GM23248 (cell line): Measurements from ENCODE around the gene C22orf39. TPM values are rescaled to one million over a fixed set of nuclear protein-coding genes. Genes with fewer than 3 reads are reported as not detected.
A peak's percentile ranks its signal among the peaks of the same experiment; 100 is the strongest.

Source experiments
- DNase-seq: peaks from one replicate; pipeline ENCODE4 v3.0.0-alpha.2; 2015
- H2AFZ ChIP-seq: fragments of 200-600 bp; sonication (generic); 2 replicates; pipeline ENCODE4 v1.6.1; 2016; ENCODE audit warnings: antibody characterized with exemption
- H3F3A ChIP-seq: fragments of 200-600 bp; sonication (generic); 2 replicates; pipeline ENCODE4 v1.6.1; 2016; ENCODE audit warnings: mild to moderate bottlenecking, antibody characterized with exemption, mixed run types; ENCODE audit not compliant: insufficient read depth
- H3K27ac ChIP-seq: fragments of 200-600 bp; sonication (generic); 2 replicates; pipeline ENCODE4 v1.5.1; 2016; ENCODE audit warnings: mild to moderate bottlenecking
- H3K27me3 ChIP-seq: fragments of 200-600 bp; sonication (generic); replicated peaks from 2 replicates; pipeline ENCODE4 v1.6.1; 2016; ENCODE audit warnings: mild to moderate bottlenecking; ENCODE audit not compliant: insufficient read depth
- H3K36me3 ChIP-seq: fragments of 200-600 bp; sonication (generic); 2 replicates; pipeline ENCODE4 v1.6.1; 2016; ENCODE audit warnings: low read depth, mild to moderate bottlenecking
- H3K4me1 ChIP-seq: fragments of 200-600 bp; sonication (generic); 2 replicates; pipeline ENCODE4 v1.6.1; 2016; ENCODE audit warnings: mild to moderate bottlenecking; ENCODE audit not compliant: insufficient read depth
- H3K4me2 ChIP-seq: fragments of 200-600 bp; sonication (generic); one replicate; pipeline ENCODE4 v1.6.1; 2016; ENCODE audit warnings: mild to moderate bottlenecking; ENCODE audit not compliant: unreplicated experiment
- H3K4me3 ChIP-seq: fragments of 200-600 bp; sonication (generic); 2 replicates; pipeline ENCODE4 v1.5.1; 2016; ENCODE audit warnings: mild to moderate bottlenecking
- H3K79me2 ChIP-seq: fragments of 200-600 bp; sonication (generic); 2 replicates; pipeline ENCODE4 v1.6.1; 2016; ENCODE audit warnings: mild to moderate bottlenecking; ENCODE audit not compliant: insufficient read depth
- H3K9ac ChIP-seq: fragments of 200-600 bp; sonication (generic); 2 replicates; pipeline ENCODE4 v1.6.1; 2016; ENCODE audit warnings: mild to moderate bottlenecking
- H3K9me2 ChIP-seq: fragments of 200-600 bp; sonication (generic); 2 replicates; pipeline ENCODE4 v1.6.1; 2016; ENCODE audit warnings: mixed run types, mild to moderate bottlenecking, moderate library complexity; ENCODE audit not compliant: insufficient read depth
- H3K9me3 ChIP-seq: fragments of 200-600 bp; sonication (generic); one replicate; pipeline ENCODE4 v1.6.1; 2017; ENCODE audit warnings: low read depth
- H4K20me1 ChIP-seq: fragments of 200-600 bp; sonication (generic); 2 replicates; pipeline ENCODE4 v1.6.0; 2016; ENCODE audit not compliant: insufficient read depth
- EZH2 ChIP-seq: fragments of 200-600 bp; sonication (generic); IDR thresholded peaks from 2 replicates; pipeline ENCODE4 v1.6.1; 2018; ENCODE audit warnings: antibody characterized with exemption, mild to moderate bottlenecking; ENCODE audit not compliant: insufficient read depth, poor library complexity, severe bottlenecking
- EZH2phosphoT487 ChIP-seq: fragments of 200-600 bp; sonication (generic); IDR thresholded peaks from 2 replicates; pipeline ENCODE4 v1.6.1; 2018; ENCODE audit warnings: antibody characterized with exemption, moderate library complexity, mild to moderate bottlenecking, low read depth; ENCODE audit not compliant: insufficient read depth
- WGBS, 2 experiments: methylation state at CpG; one replicate each; pipeline ENCODE4 v1.1.6; 2015 to 2017; ENCODE audit warnings: low lambda C conversion rate in 2 of 2, low coverage in 1 of 2; ENCODE audit errors: missing lambda C conversion rate in 2 of 2; 5-methylcytosine and 5-hydroxymethylcytosine counted together
- in situ Hi-C: fragments of 300-500 bp; cut with MboI; formaldehyde crosslinking; loops from 2 replicates; pipeline ENCODE4 v1.15.0; 2020
- polyA plus RNA-seq: library from polyadenylated mRNA; unstranded; fragments of >200 nt; fragmentation: Nextera tagmentation; extraction: Ambion mirVana; gene quantifications from 2 replicates; pipeline ENCODE4 v1.2.1, GENCODE V29; 2016
- total RNA-seq: library from RNA; depleted of rRNA; stranded (reverse); fragments of >200 nt; shearing (Covaris generic); gene quantifications from 2 replicates; pipeline ENCODE4 v1.2.3, GENCODE V29; 2014

The C22orf39 gene
- total and polyA plus RNA-seq, 2 experiments from 2014 or later = 15.0 to 22.8 TPM

- Histone ChIP-seq H3K27ac (no peak overlapping the region), H3K36me3 (peaks cover 50% of the 10 kb centered on the region; the same call in 1 of the 2 replicates), H4K20me1 (no peaks in the 10 kb centered on the region), H3K9me3 (no peaks in the 10 kb centered on the region), H3K4me1 (peaks cover 21% of the 10 kb centered on the region), H3K79me2 (peaks cover 5% of the 10 kb centered on the region; the same call in 1 of the 2 replicates), H3K9ac (no peak overlapping the region), H3K4me3 (no peak overlapping the region), H2AFZ (no peak overlapping the region), H3F3A (peaks cover 19% of the 10 kb centered on the region), H3K4me2 (no peak overlapping the region), H3K9me2 (no peaks in the 10 kb centered on the region), H3K27me3 (no peaks in the 10 kb centered on the region)
- in situ Hi-C loops = no loop called here
- DNase-seq = no peak
- WGBS, 2 experiments = 97 to 99% methylated on average over 9 of the region's 9 CpGs
- TF ChIP-seq EZH2 (no peak), EZH2phosphoT487 (no peak)
Measured at GRCh38 chr22:19466848-19467752, 19.6 kb upstream of the C22orf39 start.

GRCh38 chr22:19466126-19466716 lies 18.7 kb upstream of the C22orf39 start:
- in situ Hi-C loops = no loop called here
- WGBS, 2 experiments = 81 to 85% methylated on average over 14 of the region's 14 CpGs

GRCh38 chr22:19464975-19465374 lies 17.5 kb upstream of the C22orf39 start:
- in situ Hi-C loops = no loop called here
- WGBS, 2 experiments = 95 to 98% methylated on average over 4 of the region's 4 CpGs
- H4K20me1 ChIP-seq = no peaks in the 10 kb centered on the region

More at GRCh38 chr22:19466126-19466716, 18.7 kb upstream of the C22orf39 start:
- H3K27me3 ChIP-seq = no peaks in the 10 kb centered on the region
- peaks cover 21% of the 10 kb centered on the region for H3K4me1 ChIP-seq
- DNase-seq = no peak
- no peak overlapping the region for H3K4me3 ChIP-seq
- H3K4me2 ChIP-seq = no peak overlapping the region
- no peak overlapping the region for H2AFZ ChIP-seq
- no peaks in the 10 kb centered on the region for H3K9me2 ChIP-seq
- H3K9me3 ChIP-seq = no peaks in the 10 kb centered on the region
- H3K79me2 ChIP-seq = no peaks in the 10 kb centered on the region
- peaks cover 19% of the 10 kb centered on the region for H3F3A ChIP-seq
- H3K36me3 ChIP-seq = peaks cover 54% of the 10 kb centered on the region
- H4K20me1 ChIP-seq = no peaks in the 10 kb centered on the region
- H3K27ac ChIP-seq = no peak overlapping the region
- H3K9ac ChIP-seq = no peak overlapping the region
- no peak for TF ChIP-seq EZH2phosphoT487
- no peak for TF ChIP-seq EZH2

GRCh38 chr22:19464546-19464945 lies 17.0 kb upstream of the C22orf39 start:
- H3K36me3 ChIP-seq = peaks cover 45% of the 10 kb centered on the region
- H3K9ac ChIP-seq = peak overlapping the region; percentile 63; the same call in 1 of the 2 replicates
- peak overlapping the region; percentile 81 for H3K27ac ChIP-seq
- no peaks in the 10 kb centered on the region for H3K27me3 ChIP-seq
- H3F3A ChIP-seq = peaks cover 19% of the 10 kb centered on the region
- no peak overlapping the region for H2AFZ ChIP-seq
- no peaks in the 10 kb centered on the region for H3K9me2 ChIP-seq
- in situ Hi-C loops = no loop called here
- no peaks in the 10 kb centered on the region for H3K9me3 ChIP-seq
- H3K4me2 ChIP-seq = no peak overlapping the region
- H3K4me1 ChIP-seq = peaks cover 21% of the 10 kb centered on the region
- WGBS, 2 experiments = 40 to 61% methylated on average over 1 of the region's 1 CpG
- no peaks in the 10 kb centered on the region for H4K20me1 ChIP-seq
- H3K79me2 ChIP-seq = no peaks in the 10 kb centered on the region
- no peak for DNase-seq
- TF ChIP-seq EZH2 (no peak), EZH2phosphoT487 (no peak)
- no peak overlapping the region for H3K4me3 ChIP-seq

More at GRCh38 chr22:19464975-19465374, 17.5 kb upstream of the C22orf39 start:
- Histone ChIP-seq H3K27ac (no peak overlapping the region), H3K9me2 (no peaks in the 10 kb centered on the region), H3K4me2 (no peak overlapping the region), H3K4me1 (peaks cover 21% of the 10 kb centered on the region), H3K27me3 (no peaks in the 10 kb centered on the region), H2AFZ (no peak overlapping the region), H3K36me3 (peaks cover 50% of the 10 kb centered on the region), H3K79me2 (no peaks in the 10 kb centered on the region), H3K9ac (no peak overlapping the region), H3F3A (peaks cover 19% of the 10 kb centered on the region), H3K4me3 (no peak overlapping the region), H3K9me3 (no peaks in the 10 kb centered on the region)
- no peak for DNase-seq
- TF ChIP-seq EZH2phosphoT487 = no peak
- no peak for TF ChIP-seq EZH2
